ENCODE results near the gene PARD3.

PARD3 gene

DNA sequence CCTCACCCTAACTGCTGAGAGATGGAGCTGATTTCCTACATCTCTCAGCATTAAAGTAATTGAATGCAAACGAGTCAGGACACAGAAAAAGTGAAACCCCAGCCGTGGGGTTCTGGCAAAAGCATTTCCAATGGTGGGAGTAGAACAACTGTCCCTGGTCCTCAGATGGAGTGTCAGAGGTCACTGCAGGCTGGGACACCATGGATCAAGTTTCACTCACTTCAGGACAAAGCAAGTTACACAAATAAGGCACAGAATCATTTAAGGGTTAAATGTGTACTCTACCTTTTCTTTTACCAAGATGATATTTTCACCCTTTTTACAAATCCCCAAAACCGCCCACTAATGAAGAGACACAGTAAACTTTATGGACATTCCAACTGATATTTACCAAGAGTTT, 607.8 kb downstream of the PARD3 start:
- no peak overlapping the region for H3K27ac ChIP-seq (ENCODE audit: insufficient read depth in 1 of 2, low read depth in 1 of 2, low read length in 2 of 2, poor library complexity in 1 of 2, severe bottlenecking in 2 of 2)
- H3K4me1 ChIP-seq (ENCODE audit: control extremely low read depth in 1 of 4, control insufficient read depth in 4 of 4, insufficient read depth in 4 of 4, low read length in 3 of 4): peaks cover 0 to 24% (median 11%) of the 10 kb centered on the region in 4 experiments
- no peak for DNase-seq
- no peaks in the 10 kb centered on the region for H3K27me3 ChIP-seq (replicated peaks in 2 of 5; ENCODE audit: control insufficient read depth in 4 of 5, insufficient read depth in 5 of 5, low read length in 4 of 5)
- H3K36me3 ChIP-seq (ENCODE audit: control insufficient read depth in 4 of 4, insufficient read depth in 4 of 4, low read length in 3 of 4): no peaks in the 10 kb centered on the region
- POLR2A ChIA-PET: no interaction called here
- CTCF ChIA-PET: no interaction called here
- WGBS (ENCODE audit: insufficient coverage): 100% methylated on average over 1 of the region's 3 CpGs
- no peak overlapping the region for H3K4me3 ChIP-seq (ENCODE audit: control insufficient read depth in 1 of 7, extremely low read depth in 1 of 7, insufficient read depth in 4 of 7, low read depth in 2 of 7, low read length in 6 of 7)
- no peaks in the 10 kb centered on the region for H3K9me3 ChIP-seq (ENCODE audit: control extremely low read depth in 1 of 5, control insufficient read depth in 4 of 5, insufficient read depth in 2 of 5, low read depth in 1 of 5, low read length in 4 of 5)

DNA sequence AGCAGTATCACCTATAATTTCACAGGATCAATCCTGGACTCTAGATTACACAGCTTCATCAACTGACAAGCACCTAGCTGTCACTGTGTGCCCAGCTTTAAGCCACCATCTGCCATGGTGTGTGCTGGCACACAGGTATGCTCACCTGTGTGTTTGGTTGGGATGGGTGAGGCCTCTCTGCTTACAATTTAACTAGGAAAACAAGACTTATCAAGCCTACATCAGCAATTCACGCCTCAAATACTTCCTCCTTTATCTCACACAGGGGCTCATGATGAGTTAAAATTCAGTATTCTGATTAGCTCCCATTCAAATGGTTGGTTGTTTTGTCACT, 608.2 kb downstream of the PARD3 start:
- no peak overlapping the region for H3K27ac ChIP-seq (ENCODE audit: insufficient read depth in 1 of 2, low read depth in 1 of 2, low read length in 2 of 2, poor library complexity in 1 of 2, severe bottlenecking in 2 of 2)
- H3K36me3 ChIP-seq (ENCODE audit: control insufficient read depth in 4 of 4, insufficient read depth in 4 of 4, low read length in 3 of 4): no peaks in the 10 kb centered on the region
- POLR2A ChIA-PET: no interaction called here
- H3K9me3 ChIP-seq (ENCODE audit: control extremely low read depth in 1 of 5, control insufficient read depth in 4 of 5, insufficient read depth in 2 of 5, low read depth in 1 of 5, low read length in 4 of 5): no peaks in the 10 kb centered on the region
- H3K27me3 ChIP-seq (replicated peaks in 2 of 5; ENCODE audit: control insufficient read depth in 4 of 5, insufficient read depth in 5 of 5, low read length in 4 of 5): no peaks in the 10 kb centered on the region
- DNase-seq: no peak
- CTCF ChIA-PET: no interaction called here
- no peak overlapping the region for H3K4me3 ChIP-seq (ENCODE audit: control insufficient read depth in 1 of 7, extremely low read depth in 1 of 7, insufficient read depth in 4 of 7, low read depth in 2 of 7, low read length in 6 of 7)
- H3K4me1 ChIP-seq (ENCODE audit: control extremely low read depth in 1 of 4, control insufficient read depth in 4 of 4, insufficient read depth in 4 of 4, low read length in 3 of 4): peaks cover 0 to 24% (median 11%) of the 10 kb centered on the region in 4 experiments
- WGBS (ENCODE audit: insufficient coverage): no CpG with 5 or more reads among the region's 1 CpG

DNA sequence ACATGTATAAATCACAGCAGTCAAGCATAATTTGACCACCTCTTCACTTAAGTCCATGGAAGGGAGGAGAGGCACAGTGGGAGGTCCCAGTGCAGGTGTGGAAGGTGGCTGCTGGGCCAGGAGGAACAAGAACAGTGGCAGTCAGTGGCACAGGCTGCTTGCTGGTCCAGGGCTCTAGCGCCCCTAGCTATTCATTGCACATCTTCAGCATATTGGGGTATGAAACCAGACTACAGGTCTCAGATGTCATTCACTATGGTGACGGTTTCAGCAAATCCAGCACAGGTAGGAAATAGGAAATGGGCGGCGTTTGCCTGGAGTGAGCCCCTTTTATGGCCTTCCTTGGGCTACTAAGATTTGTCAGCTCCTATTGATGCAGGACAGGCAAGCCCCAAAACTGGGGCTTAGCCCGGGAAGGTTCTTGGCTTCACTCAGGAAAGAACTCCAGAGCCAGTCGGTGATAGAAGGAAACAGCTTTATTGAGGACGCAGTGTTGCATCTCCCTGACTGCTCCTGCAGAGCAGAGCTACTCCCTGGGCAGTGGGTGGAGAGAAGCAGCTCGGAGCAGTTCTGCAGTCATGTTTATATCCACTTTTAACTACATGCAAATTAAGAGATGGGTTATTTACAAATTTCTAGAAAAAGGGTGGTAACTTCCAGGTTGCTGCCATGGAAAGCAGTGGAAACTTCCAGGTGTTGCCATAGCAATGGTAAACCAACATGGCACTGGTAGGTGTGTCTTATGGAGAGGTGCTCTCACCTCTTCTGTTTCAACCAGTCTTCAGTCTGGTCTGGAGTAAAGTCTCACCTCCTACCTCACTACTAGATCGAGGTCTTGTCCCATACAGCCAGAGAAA, 608.8 kb downstream of the PARD3 start:
- Histone ChIP-seq H3K27ac (ENCODE audit: insufficient read depth in 1 of 2, low read depth in 1 of 2, low read length in 2 of 2, poor library complexity in 1 of 2, severe bottlenecking in 2 of 2) (no peak overlapping the region), H3K36me3 (ENCODE audit: control insufficient read depth in 4 of 4, insufficient read depth in 4 of 4, low read length in 3 of 4) (no peaks in the 10 kb centered on the region), H3K4me1 (ENCODE audit: control extremely low read depth in 1 of 4, control insufficient read depth in 4 of 4, insufficient read depth in 4 of 4, low read length in 3 of 4) (peaks cover 0 to 24% (median 12%) of the 10 kb centered on the region in 4 experiments), H3K9me3 (ENCODE audit: control extremely low read depth in 1 of 5, control insufficient read depth in 4 of 5, insufficient read depth in 2 of 5, low read depth in 1 of 5, low read length in 4 of 5) (no peaks in the 10 kb centered on the region), H3K27me3 (replicated peaks in 2 of 5; ENCODE audit: control insufficient read depth in 4 of 5, insufficient read depth in 5 of 5, low read length in 4 of 5) (no peaks in the 10 kb centered on the region), H3K4me3 (ENCODE audit: control insufficient read depth in 1 of 7, extremely low read depth in 1 of 7, insufficient read depth in 4 of 7, low read depth in 2 of 7, low read length in 6 of 7) (peak overlapping the region in 2 of 7 experiments; percentile 8 to 61)
- DNase-seq: no peak
- ChIA-PET POLR2A (no interaction called here), CTCF (interaction anchor here (0.7 to 0.8 kb wide), 2 partner anchors 13 to 14 kb away, joined by 3 read pairs; no protein-coding TSS in a partner anchor)
- WGBS (ENCODE audit: insufficient coverage): 96% methylated on average over 7 of the region's 9 CpGs

DNA sequence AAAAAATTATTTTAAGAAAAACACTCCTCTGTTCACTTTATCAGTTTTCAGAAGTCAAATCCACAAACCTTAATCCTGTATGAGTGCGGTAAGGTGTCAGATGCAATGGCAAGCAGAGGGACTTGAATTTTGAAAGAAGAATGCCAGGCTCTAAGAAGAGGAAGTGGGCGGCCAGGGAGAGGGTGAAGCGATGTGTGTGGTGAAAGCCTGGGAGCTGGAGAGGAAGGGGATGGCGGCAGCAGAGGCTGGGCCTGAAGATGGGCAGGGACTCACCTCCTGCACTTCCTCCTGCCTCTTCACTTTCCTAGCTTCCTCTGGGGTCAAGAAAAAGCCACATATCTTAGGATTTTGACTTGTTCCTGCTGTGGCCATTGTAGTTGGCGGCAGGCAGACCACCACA, 609.6 kb downstream of the PARD3 start:
- 5% methylated on average over 4 of the region's 5 CpGs for WGBS (ENCODE audit: insufficient coverage)
- Histone ChIP-seq H3K27ac (ENCODE audit: insufficient read depth in 1 of 2, low read depth in 1 of 2, low read length in 2 of 2, poor library complexity in 1 of 2, severe bottlenecking in 2 of 2) (no peak overlapping the region), H3K27me3 (replicated peaks in 2 of 5; ENCODE audit: control insufficient read depth in 4 of 5, insufficient read depth in 5 of 5, low read length in 4 of 5) (no peaks in the 10 kb centered on the region), H3K36me3 (ENCODE audit: control insufficient read depth in 4 of 4, insufficient read depth in 4 of 4, low read length in 3 of 4) (no peaks in the 10 kb centered on the region), H3K9me3 (ENCODE audit: control extremely low read depth in 1 of 5, control insufficient read depth in 4 of 5, insufficient read depth in 2 of 5, low read depth in 1 of 5, low read length in 4 of 5) (no peaks in the 10 kb centered on the region), H3K4me1 (ENCODE audit: control extremely low read depth in 1 of 4, control insufficient read depth in 4 of 4, insufficient read depth in 4 of 4, low read length in 3 of 4) (peaks cover 2 to 32% (median 18%) of the 10 kb centered on the region in 4 experiments), H3K4me3 (ENCODE audit: control insufficient read depth in 1 of 7, extremely low read depth in 1 of 7, insufficient read depth in 4 of 7, low read depth in 2 of 7, low read length in 6 of 7) (peak overlapping the region in 4 of 7 experiments; percentile 8 to 61 (median 28))
- DNase-seq: peak; percentile 33 to 85 (median 80)
- ChIA-PET CTCF (interaction anchor here (0.7 kb wide), 1 partner anchor 12 kb away, joined by 3 read pairs; no protein-coding TSS in a partner anchor), POLR2A (no interaction called here)

DNA sequence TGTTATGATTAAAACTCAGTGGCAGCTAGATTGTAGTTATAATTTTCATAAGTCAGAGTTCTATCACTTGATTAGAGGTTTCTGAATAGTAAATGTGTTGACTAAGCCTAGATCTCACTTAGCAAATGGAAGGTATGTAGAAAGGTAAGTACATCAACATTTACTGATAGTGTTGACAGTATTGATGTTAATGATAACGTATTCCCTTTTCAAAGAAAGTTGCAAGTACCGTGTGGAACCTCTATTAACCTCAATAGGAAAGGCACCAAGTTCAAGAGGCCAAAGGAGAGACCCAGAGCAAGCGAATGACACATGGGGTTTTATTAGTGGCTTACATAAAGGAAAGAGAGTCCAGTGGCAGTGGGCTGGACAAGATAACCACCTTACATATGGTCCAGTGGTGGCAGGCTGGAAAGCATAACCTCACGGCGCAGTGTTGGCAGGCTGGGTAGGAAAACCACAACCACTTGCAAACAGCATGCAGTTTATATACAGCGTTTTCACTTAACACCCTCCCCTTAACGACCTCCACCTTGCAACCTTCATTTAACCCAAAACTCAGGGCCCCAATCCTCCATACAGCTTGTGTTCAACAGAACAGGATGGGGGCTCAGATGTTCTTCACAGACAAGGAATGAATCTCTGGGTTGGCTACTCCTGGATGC, 611.0 kb downstream of the PARD3 start:
- DNase-seq: peak in 1 of 3 donors; percentile 7
- WGBS (ENCODE audit: insufficient coverage): 94% methylated on average over 7 of the region's 7 CpGs
- Histone ChIP-seq H3K4me3 (ENCODE audit: control insufficient read depth in 1 of 7, extremely low read depth in 1 of 7, insufficient read depth in 4 of 7, low read depth in 2 of 7, low read length in 6 of 7) (no peak overlapping the region), H3K36me3 (ENCODE audit: control insufficient read depth in 4 of 4, insufficient read depth in 4 of 4, low read length in 3 of 4) (no peaks in the 10 kb centered on the region), H3K9me3 (ENCODE audit: control extremely low read depth in 1 of 5, control insufficient read depth in 4 of 5, insufficient read depth in 2 of 5, low read depth in 1 of 5, low read length in 4 of 5) (no peaks in the 10 kb centered on the region), H3K4me1 (ENCODE audit: control extremely low read depth in 1 of 4, control insufficient read depth in 4 of 4, insufficient read depth in 4 of 4, low read length in 3 of 4) (peaks cover 2 to 45% (median 20%) of the 10 kb centered on the region in 4 experiments), H3K27ac (ENCODE audit: insufficient read depth in 1 of 2, low read depth in 1 of 2, low read length in 2 of 2, poor library complexity in 1 of 2, severe bottlenecking in 2 of 2) (no peak overlapping the region), H3K27me3 (replicated peaks in 2 of 5; ENCODE audit: control insufficient read depth in 4 of 5, insufficient read depth in 5 of 5, low read length in 4 of 5) (no peaks in the 10 kb centered on the region)
- CTCF ChIA-PET: no interaction called here
- POLR2A ChIA-PET: no interaction called here

DNA sequence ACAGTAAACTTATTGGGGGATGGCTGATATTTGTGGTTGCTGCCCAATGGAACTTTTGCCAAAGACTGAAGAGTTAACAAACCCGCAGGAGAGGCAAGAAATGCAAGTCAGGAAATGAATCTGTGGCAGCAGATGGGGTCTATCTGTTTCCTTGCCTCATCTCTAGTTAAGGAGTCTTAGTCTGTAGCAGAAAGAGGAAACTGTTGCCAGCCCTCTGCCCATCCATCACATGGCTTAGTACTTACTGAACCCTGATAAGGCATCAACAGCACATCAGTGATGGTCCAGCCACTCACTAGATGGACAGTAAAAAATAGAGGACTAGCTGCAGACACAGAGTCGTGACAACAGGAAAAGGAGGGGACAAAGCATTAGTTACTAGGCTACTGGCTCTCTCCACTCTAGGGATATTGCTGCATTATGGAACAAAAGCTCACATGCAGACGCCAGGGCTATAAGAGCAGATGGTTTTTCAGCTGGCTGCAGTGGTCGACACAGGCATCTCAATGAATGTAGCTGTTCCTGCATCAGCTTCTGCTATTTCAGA, 614.7 kb downstream of the PARD3 start:
- Histone ChIP-seq H3K4me1 (ENCODE audit: control extremely low read depth in 1 of 4, control insufficient read depth in 4 of 4, insufficient read depth in 4 of 4, low read length in 3 of 4) (peaks cover 2 to 34% (median 13%) of the 10 kb centered on the region in 4 experiments), H3K9me3 (ENCODE audit: control extremely low read depth in 1 of 5, control insufficient read depth in 4 of 5, insufficient read depth in 2 of 5, low read depth in 1 of 5, low read length in 4 of 5) (no peaks in the 10 kb centered on the region), H3K36me3 (ENCODE audit: control insufficient read depth in 4 of 4, insufficient read depth in 4 of 4, low read length in 3 of 4) (no peaks in the 10 kb centered on the region), H3K27me3 (replicated peaks in 2 of 5; ENCODE audit: control insufficient read depth in 4 of 5, insufficient read depth in 5 of 5, low read length in 4 of 5) (no peaks in the 10 kb centered on the region), H3K4me3 (ENCODE audit: control insufficient read depth in 1 of 7, extremely low read depth in 1 of 7, insufficient read depth in 4 of 7, low read depth in 2 of 7, low read length in 6 of 7) (peak overlapping the region in 1 of 7 experiments; percentile 23), H3K27ac (ENCODE audit: insufficient read depth in 1 of 2, low read depth in 1 of 2, low read length in 2 of 2, poor library complexity in 1 of 2, severe bottlenecking in 2 of 2) (no peak overlapping the region)
- WGBS (ENCODE audit: insufficient coverage): 17% methylated on average over 3 of the region's 4 CpGs
- DNase-seq: peak; percentile 38 to 87 (median 85)
- ChIA-PET CTCF (no interaction called here), POLR2A (no interaction called here)

DNA sequence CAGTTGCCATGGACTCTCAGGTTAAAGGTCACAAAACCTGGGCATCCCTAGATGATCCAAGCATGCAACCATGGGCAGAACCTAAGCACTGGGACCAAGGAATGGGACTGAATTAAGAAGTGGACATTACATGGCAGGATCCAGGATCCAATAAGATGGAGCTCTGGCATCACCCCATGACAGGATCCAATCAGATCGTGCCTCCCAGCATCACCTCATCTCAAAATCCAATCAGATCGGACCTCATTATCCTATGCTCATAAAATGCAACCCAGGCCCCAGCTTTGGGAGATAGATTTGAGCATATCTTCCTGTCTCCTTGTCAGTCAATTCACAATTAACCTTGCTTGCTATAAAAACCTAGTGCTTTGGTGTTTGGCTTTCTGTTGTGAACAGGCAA, 616.1 kb downstream of the PARD3 start:
- Histone ChIP-seq H3K36me3 (ENCODE audit: control insufficient read depth in 4 of 4, insufficient read depth in 4 of 4, low read length in 3 of 4) (no peaks in the 10 kb centered on the region), H3K4me1 (ENCODE audit: control extremely low read depth in 1 of 4, control insufficient read depth in 4 of 4, insufficient read depth in 4 of 4, low read length in 3 of 4) (peaks cover 2 to 22% (median 10%) of the 10 kb centered on the region in 4 experiments), H3K27ac (ENCODE audit: insufficient read depth in 1 of 2, low read depth in 1 of 2, low read length in 2 of 2, poor library complexity in 1 of 2, severe bottlenecking in 2 of 2) (no peak overlapping the region), H3K27me3 (replicated peaks in 2 of 5; ENCODE audit: control insufficient read depth in 4 of 5, insufficient read depth in 5 of 5, low read length in 4 of 5) (no peaks in the 10 kb centered on the region), H3K9me3 (ENCODE audit: control extremely low read depth in 1 of 5, control insufficient read depth in 4 of 5, insufficient read depth in 2 of 5, low read depth in 1 of 5, low read length in 4 of 5) (no peaks in the 10 kb centered on the region), H3K4me3 (ENCODE audit: control insufficient read depth in 1 of 7, extremely low read depth in 1 of 7, insufficient read depth in 4 of 7, low read depth in 2 of 7, low read length in 6 of 7) (no peak overlapping the region)
- DNase-seq: no peak
- POLR2A ChIA-PET: no interaction called here
- CTCF ChIA-PET: no interaction called here
- 100% methylated on average over 1 of the region's 2 CpGs for WGBS (ENCODE audit: insufficient coverage)
